HCEC 1CT (cell line): ENCODE measurements around the gene ABCB9.

Experiments used
- DNase-seq: peaks from one replicate; pipeline ENCODE4 v3.0.0-alpha.2; 2017

The ABCB9 gene

GRCh38 chr12:122981587-122982476 lies 15.6 kb upstream of the ABCB9 start:
- DNase-seq, result no peak

- DNase-seq, result no peak
Observed at GRCh38 chr12:122981036-122981471, 14.8 kb upstream of the ABCB9 start.

- peak; percentile 69 for DNase-seq
Observed at GRCh38 chr12:122980183-122981035, 14.1 kb upstream of the ABCB9 start, which contains the start of gene ARL6IP4. Gene ARL6IP4, plus strand, starts transcription at chr12:122980681. Its CDS starts 459 bp downstream, at chr12:122981140.

GRCh38 chr12:122979908-122980182 lies 13.6 kb upstream of the ABCB9 start:
- DNase-seq, result no peak

GRCh38 chr12:122979001-122979907 lies 13.0 kb upstream of the ABCB9 start:
- DNase-seq, result no peak

- no peak for DNase-seq
Observed at GRCh38 chr12:122978507-122978955, 12.3 kb upstream of the ABCB9 start.

GRCh38 chr12:122977655-122978392 lies 11.6 kb upstream of the ABCB9 start:
- no peak for DNase-seq

GRCh38 chr12:122977153-122977552 lies 10.9 kb upstream of the ABCB9 start:
- no peak for DNase-seq

- DNase-seq, result no peak
Observed at GRCh38 chr12:122976648-122976975, 10.3 kb upstream of the ABCB9 start.

- DNase-seq, result no peak
Observed at GRCh38 chr12:122975790-122976647, 9.8 kb upstream of the ABCB9 start.

- peak; percentile 90 for DNase-seq
Observed at GRCh38 chr12:122974892-122975789, 8.9 kb upstream of the ABCB9 start, which contains the start of gene OGFOD2. Gene OGFOD2, plus strand, starts transcription at chr12:122975244. Its CDS starts 8 bp downstream, at chr12:122975252.

- peak; percentile 97 for DNase-seq
Observed at GRCh38 chr12:122974274-122974891, 8.1 kb upstream of the ABCB9 start.

- no peak for DNase-seq
Observed at GRCh38 chr12:122969676-122970075, 3.4 kb upstream of the ABCB9 start.

GRCh38 chr12:122968104-122968503 lies 1.8 kb upstream of the ABCB9 start:
- DNase-seq, result no peak

GRCh38 chr12:122966743-122967550 lies 684 bp upstream of the ABCB9 start:
- no peak for DNase-seq

- DNase-seq, result no peak
Observed at GRCh38 chr12:122965321-122965751, 927 bp downstream of the ABCB9 start.

- no peak for DNase-seq
Observed at GRCh38 chr12:122964439-122965257, 1.6 kb downstream of the ABCB9 start.

GRCh38 chr12:122963941-122964265 lies 2.4 kb downstream of the ABCB9 start:
- no peak for DNase-seq
